HepG2 (cell line): ENCODE results near the gene MAT2A. TPM values are rescaled to one million over a fixed set of nuclear protein-coding genes. Genes with fewer than 3 reads are reported as not detected.

Experiments used
- BRCA1 ChIP-seq: sonication (generic); formaldehyde crosslinking; IDR thresholded peaks from 2 replicates; pipeline ENCODE4 v1.4.0; 2020; ENCODE audit warnings: missing genetic modification reagents
- CBX2 ChIP-seq, 2 experiments: fragments of 200-600 bp in 1 of 2; sonication (generic); formaldehyde crosslinking in 1 of 2; IDR thresholded peaks; 2 replicates each; pipeline versions ENCODE4 v1.7.0 to v1.8.1; 2018 to 2022; ENCODE audit warnings: low read depth in 2 of 2, low read length in 1 of 2, mild to moderate bottlenecking in 1 of 2, missing genetic modification reagents in 1 of 2
- DRAP1 ChIP-seq: IDR thresholded peaks from 2 replicates; pipeline ENCODE4 v1.6.1; 2016; ENCODE audit warnings: missing genetic modification reagents, missing compliant biosample characterization
- GABPB1 ChIP-seq: IDR thresholded peaks from 2 replicates; pipeline ENCODE4 v1.6.1; 2016; ENCODE audit warnings: mild to moderate bottlenecking, missing genetic modification reagents, moderate library complexity, missing compliant biosample characterization
- HNF1A ChIP-seq, 2 experiments: sonication (generic) in 1 of 2; formaldehyde crosslinking in 1 of 2; IDR thresholded peaks; 2 replicates each; pipeline versions ENCODE4 v1.4.0 to v1.6.1; 2016 to 2020; ENCODE audit warnings: borderline replicate concordance in 1 of 2, low read depth in 1 of 2, mild to moderate bottlenecking in 1 of 2, missing genetic modification reagents in 1 of 2
- ISX ChIP-seq: sonication (generic); formaldehyde crosslinking; conservative IDR thresholded peaks from 2 replicates; pipeline ENCODE4 v1.5.0; 2020; ENCODE audit warnings: missing genetic modification reagents
- MEIS1 ChIP-seq: sonication (generic); formaldehyde crosslinking; IDR thresholded peaks from 2 replicates; pipeline ENCODE4 v1.9.0; 2021; ENCODE audit warnings: mild to moderate bottlenecking, missing genetic modification reagents, moderate library complexity, borderline replicate concordance
- NFAT5 ChIP-seq: sonication (generic); formaldehyde crosslinking; IDR thresholded peaks from 2 replicates; pipeline ENCODE4 v1.4.0; 2020; ENCODE audit warnings: missing genetic modification reagents
- NFE2 ChIP-seq: sonication (generic); formaldehyde crosslinking; IDR thresholded peaks from 2 replicates; pipeline ENCODE4 v1.4.0; 2020; ENCODE audit warnings: missing genetic modification reagents
- SCMH1 ChIP-seq: sonication (generic); formaldehyde crosslinking; IDR thresholded peaks from 2 replicates; pipeline ENCODE4 v1.9.0; 2021; ENCODE audit warnings: missing genetic modification reagents, mild to moderate bottlenecking, borderline replicate concordance
- SRSF4 ChIP-seq: fragments of 200-400 bp; formaldehyde crosslinking; IDR thresholded peaks from one replicate; pipeline ENCODE4 v1.6.1; 2018; ENCODE audit warnings: mild to moderate bottlenecking, low read depth, low read length, moderate library complexity; ENCODE audit not compliant: poor library complexity, severe bottlenecking
- ZNF160 ChIP-seq: sonication (generic); formaldehyde crosslinking; IDR thresholded peaks from 2 replicates; pipeline ENCODE4 v1.8.0; 2022; ENCODE audit warnings: mild to moderate bottlenecking, inconsistent platforms, missing genetic modification reagents
- ZNF468 ChIP-seq: sonication (generic); formaldehyde crosslinking; IDR thresholded peaks from 2 replicates; pipeline ENCODE4 v1.8.0; 2022; ENCODE audit warnings: mild to moderate bottlenecking, moderate library complexity, missing genetic modification reagents
- ZNF550 ChIP-seq: sonication (generic); formaldehyde crosslinking; IDR thresholded peaks from 2 replicates; pipeline ENCODE4 v1.4.0; 2020; ENCODE audit warnings: mild to moderate bottlenecking, missing genetic modification reagents, borderline replicate concordance
- ZNF562 ChIP-seq: sonication (generic); formaldehyde crosslinking; IDR thresholded peaks from 2 replicates; pipeline ENCODE4 v1.8.0; 2022; ENCODE audit warnings: missing genetic modification reagents, borderline replicate concordance
- ZNF563 ChIP-seq: sonication (generic); formaldehyde crosslinking; IDR thresholded peaks from 2 replicates; pipeline ENCODE4 v1.8.0; 2022; ENCODE audit warnings: mild to moderate bottlenecking, moderate library complexity, missing genetic modification reagents
- ZNF781 ChIP-seq: sonication (generic); formaldehyde crosslinking; IDR thresholded peaks from 2 replicates; pipeline ENCODE4 v1.5.1; 2020; ENCODE audit warnings: borderline replicate concordance, mild to moderate bottlenecking, missing genetic modification reagents; ENCODE audit errors: not compliant biosample characterization
- ZSCAN22 ChIP-seq: sonication (generic); formaldehyde crosslinking; IDR thresholded peaks from 2 replicates; pipeline ENCODE4 v1.4.0; 2020; ENCODE audit warnings: mild to moderate bottlenecking, missing genetic modification reagents
- polyA plus RNA-seq, 8 experiments: library from polyadenylated mRNA; depleted of rRNA in 3 of 8; stranded (reverse) in 7 of 8; unstranded in 1 of 8; fragments of >200 nt; fragmentation: Illumina TruSeq in 4 of 8; extraction: Trizol in 4 of 8; gene quantifications; 2 replicates each; pipeline versions ENCODE4 v1.2.1 to v1.2.3, GENCODE V29; 2011 to 2016; ENCODE audit warnings: low read depth in 4 of 8, missing spikeins in 1 of 8, mixed read lengths in 1 of 8; ENCODE audit not compliant: insufficient read depth in 1 of 8
- total RNA-seq, 5 experiments: library from RNA; depleted of rRNA; stranded (reverse); fragments of >200 nt; fragmentation: Illumina TruSeq; extraction: Trizol; gene quantifications; 2 replicates each; pipeline ENCODE4 v1.2.3, GENCODE V29; 2016; ENCODE audit warnings: low read depth in 1 of 5

MAT2A gene
- total and polyA plus RNA-seq, 2 of the 13 experiments (the other 11 are each of a cell fraction or from before 2014, with no cell fraction given), result 155 to 331 TPM

GRCh38 chr2:85551698-85552678 lies 13.0 kb downstream of the MAT2A start (continued):
- TF ChIP-seq HNF1A (IDR thresholded peaks at IDR 0.05; ENCODE audit: low read depth) (no peak), HNF1A (CRISPR knock-in tag; IDR thresholded peaks at IDR 0.05; ENCODE audit: borderline replicate concordance) (no peak), DRAP1 (no peak), BRCA1 (no peak), NFE2 (CRISPR knock-in tag) (no peak), ZSCAN22 (CRISPR knock-in tag) (no peak), ZNF562 (CRISPR knock-in tag) (no peak), ZNF468 (CRISPR knock-in tag) (no peak), MEIS1 (CRISPR knock-in tag) (no peak), ZNF160 (CRISPR knock-in tag) (no peak), CBX2 (IDR thresholded peaks at IDR 0.05; ENCODE audit: low read depth, low read length) (no peak), CBX2 (CRISPR knock-in tag; IDR thresholded peaks at IDR 0.05; ENCODE audit: low read depth) (no peak), NFAT5 (CRISPR knock-in tag) (no peak), ZNF550 (no peak), ZNF563 (CRISPR knock-in tag) (no peak), SCMH1 (CRISPR knock-in tag) (no peak), ZNF781 (no peak), GABPB1 (CRISPR knock-in tag) (0 out of 2 replicates have a peak, but pooled peaks have one; percentile 25), SRSF4 (no peak), ISX (no peak)
